ENCODE data around the gene LHB. TPM values are rescaled to one million over a fixed set of nuclear protein-coding genes. Genes with fewer than 3 reads are reported as not detected.
A peak's percentile ranks its signal among the peaks of the same experiment; 100 is the strongest.

The LHB gene
- total RNA-seq, 1 donor from 2014 or later, result 3.6 TPM

DNA sequence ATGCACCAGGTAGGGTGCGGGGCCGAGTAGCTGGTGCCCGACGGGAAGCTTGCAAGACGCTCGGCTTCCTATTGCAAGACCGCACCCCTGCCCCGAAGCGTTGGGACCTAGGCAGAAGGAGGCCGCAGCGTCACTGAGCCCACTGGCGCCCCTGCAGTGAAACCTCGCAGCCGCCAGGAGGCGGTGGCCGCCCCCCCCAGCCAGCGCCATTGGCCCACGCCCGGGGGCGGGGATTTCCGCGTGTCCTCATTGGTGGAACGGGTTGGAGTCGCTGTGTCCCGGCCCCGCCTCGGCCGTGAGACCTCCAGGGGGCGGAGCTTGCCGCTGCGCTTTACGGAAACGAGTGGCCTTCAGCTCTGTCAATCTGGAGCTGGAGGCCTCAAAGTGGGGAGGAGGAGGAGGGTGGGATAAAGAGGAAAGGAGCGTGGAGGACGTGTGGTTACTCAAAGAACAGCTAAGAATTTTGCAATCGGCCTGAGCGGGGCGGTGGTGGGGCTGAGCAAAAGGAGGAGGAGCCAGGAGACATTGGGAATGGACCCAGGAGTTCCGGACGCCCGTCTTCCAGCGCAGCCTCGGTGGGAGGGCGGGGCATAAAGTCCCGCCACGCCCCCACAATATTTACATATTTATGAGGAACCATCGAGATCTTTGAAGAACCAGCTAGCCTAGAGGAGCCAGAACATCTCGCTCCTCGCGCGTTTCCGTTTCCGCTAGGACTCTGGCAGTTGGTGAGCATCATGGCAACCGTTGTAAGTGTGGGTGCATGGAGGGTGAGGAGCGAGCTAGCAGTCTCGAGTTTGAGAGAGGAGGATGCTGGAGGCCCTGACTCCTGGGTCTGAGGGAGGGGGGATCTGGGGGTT lies 23.5 kb downstream of the LHB start, which contains the start of the genes GYS1 and RUVBL2:
Gene GYS1 (minus strand): TSS at position 135 of the 860 bp plus-strand sequence. CDS start 197 bp downstream, outside the sequence.
Gene RUVBL2 (plus strand): TSS at position 713 of the 860 bp plus-strand sequence. CDS start 25 bp downstream, at position 738.
- peak; percentile 95 for DNase-seq (ENCODE audit: low read depth)
- peak within 1 kb of the TSS; percentile 82 for H3K4me3 ChIP-seq (ENCODE audit: low read depth, low read length)
- TF ChIP-seq, protein P1, sequence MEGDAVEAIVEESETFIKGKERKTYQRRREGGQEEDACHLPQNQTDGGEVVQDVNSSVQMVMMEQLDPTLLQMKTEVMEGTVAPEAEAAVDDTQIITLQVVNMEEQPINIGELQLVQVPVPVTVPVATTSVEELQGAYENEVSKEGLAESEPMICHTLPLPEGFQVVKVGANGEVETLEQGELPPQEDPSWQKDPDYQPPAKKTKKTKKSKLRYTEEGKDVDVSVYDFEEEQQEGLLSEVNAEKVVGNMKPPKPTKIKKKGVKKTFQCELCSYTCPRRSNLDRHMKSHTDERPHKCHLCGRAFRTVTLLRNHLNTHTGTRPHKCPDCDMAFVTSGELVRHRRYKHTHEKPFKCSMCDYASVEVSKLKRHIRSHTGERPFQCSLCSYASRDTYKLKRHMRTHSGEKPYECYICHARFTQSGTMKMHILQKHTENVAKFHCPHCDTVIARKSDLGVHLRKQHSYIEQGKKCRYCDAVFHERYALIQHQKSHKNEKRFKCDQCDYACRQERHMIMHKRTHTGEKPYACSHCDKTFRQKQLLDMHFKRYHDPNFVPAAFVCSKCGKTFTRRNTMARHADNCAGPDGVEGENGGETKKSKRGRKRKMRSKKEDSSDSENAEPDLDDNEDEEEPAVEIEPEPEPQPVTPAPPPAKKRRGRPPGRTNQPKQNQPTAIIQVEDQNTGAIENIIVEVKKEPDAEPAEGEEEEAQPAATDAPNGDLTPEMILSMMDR (conservative IDR thresholded peaks at IDR 0.05; ENCODE audit: low read depth, low read length), result peak; percentile 65

DNA sequence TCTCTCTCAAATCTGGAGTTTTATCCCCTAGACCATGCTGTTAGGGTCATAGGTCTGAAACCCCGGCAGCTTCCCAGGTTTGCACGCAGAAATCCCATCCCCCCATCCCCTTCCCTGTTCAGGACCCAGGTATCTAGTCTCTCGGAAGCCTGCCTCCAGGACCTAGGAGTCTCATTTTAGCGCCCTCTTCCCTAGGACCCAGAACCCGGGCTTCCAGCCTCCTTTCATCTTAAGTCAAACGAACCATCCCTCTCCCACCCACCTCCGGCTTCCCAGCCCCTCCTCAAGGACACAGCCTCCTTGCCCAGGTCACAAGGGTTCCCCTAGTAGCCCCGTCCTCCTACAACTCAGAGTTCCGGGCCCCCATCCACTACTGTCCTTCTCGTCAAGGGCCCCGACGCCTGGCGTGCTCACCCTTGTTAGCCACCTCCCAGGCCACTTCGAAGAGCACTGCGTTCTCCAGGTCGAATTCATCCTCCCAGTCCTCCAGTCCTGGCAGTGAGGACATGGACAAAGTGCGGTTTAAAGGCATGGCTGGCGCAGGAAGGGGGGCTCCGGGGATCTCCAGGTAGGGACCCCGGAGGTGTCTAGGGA lies 24.2 kb downstream of the LHB start:
- peak overlapping the region; percentile 82 for H3K4me3 ChIP-seq (ENCODE audit: low read depth, low read length)
- no peak for DNase-seq (ENCODE audit: low read depth)
- TF ChIP-seq, protein P1 (conservative IDR thresholded peaks at IDR 0.05; ENCODE audit: low read depth, low read length), result peak; percentile 7

DNA sequence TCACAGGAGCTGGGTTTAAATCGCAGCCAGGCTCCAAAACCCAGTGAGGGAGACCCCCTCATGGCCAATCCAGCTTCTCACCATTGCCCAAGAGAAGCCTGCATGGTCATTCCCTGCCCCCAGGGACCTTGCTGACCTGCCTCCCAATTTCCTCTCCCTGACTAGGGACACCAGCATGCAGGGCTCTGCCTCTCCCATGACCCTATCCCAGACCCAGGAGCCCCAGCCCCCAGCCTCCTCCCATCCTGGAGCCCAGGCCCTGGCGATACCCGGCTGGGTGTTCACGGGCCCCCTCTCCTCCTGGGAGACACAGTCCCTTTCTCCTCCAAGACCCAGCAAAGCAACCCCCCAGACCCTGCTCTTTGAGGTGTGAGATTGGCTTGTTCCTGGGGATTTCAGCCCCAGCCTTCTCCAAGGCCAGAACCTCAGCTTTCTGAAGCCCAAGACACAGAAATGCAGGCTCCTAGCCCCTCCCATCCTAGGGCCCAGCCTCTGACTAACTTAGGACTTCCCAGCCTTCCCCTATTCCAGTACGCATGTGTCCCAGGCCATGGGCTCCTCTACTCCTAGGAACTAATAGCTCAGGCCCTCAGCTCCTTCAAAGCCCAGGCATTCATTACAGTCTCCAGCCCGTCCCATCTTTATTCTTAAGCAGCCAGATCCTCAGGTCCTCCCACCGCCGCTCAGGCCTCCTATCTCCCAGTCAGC lies 24.9 kb downstream of the LHB start:
- peak overlapping the region; percentile 82 for H3K4me3 ChIP-seq (ENCODE audit: low read depth, low read length)
- DNase-seq (ENCODE audit: low read depth), result peak; percentile 26
- TF ChIP-seq, protein P1 (conservative IDR thresholded peaks at IDR 0.05; ENCODE audit: low read depth, low read length), result no peak

DNA sequence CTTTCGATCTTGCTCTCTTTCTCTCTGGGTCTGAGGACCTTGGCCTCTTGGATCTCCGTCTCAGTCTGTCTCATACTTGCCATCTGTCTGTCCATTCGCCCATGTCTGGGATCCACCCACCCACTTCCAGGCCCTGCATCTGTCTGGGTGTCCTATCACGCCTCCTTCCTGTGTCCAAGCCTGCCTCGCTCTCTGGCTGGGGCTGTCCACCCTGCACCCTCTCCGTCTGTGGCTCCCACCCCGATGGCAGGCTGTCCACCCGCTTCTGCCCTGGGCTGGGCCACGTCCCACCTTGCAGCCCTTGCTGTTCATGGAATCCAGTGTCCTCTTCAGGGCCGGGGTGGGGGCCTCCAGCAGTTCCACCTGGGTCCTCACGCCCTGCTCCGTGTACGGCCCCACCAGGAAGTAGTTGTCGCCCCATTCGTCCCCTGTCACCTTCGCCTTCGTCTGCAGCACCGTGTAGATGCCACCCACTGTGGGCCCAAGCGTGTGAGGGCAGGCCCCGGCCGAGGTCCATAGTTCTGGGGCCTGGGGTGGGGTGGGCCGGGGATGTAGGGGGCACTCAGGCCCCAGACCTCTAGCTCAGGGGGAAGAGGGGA lies 25.8 kb downstream of the LHB start:
- TF ChIP-seq, protein P1 (conservative IDR thresholded peaks at IDR 0.05; ENCODE audit: low read depth, low read length), result no peak
- H3K4me3 ChIP-seq (ENCODE audit: low read depth, low read length), result peak overlapping the region; percentile 82
- no peak for DNase-seq (ENCODE audit: low read depth)

DNA sequence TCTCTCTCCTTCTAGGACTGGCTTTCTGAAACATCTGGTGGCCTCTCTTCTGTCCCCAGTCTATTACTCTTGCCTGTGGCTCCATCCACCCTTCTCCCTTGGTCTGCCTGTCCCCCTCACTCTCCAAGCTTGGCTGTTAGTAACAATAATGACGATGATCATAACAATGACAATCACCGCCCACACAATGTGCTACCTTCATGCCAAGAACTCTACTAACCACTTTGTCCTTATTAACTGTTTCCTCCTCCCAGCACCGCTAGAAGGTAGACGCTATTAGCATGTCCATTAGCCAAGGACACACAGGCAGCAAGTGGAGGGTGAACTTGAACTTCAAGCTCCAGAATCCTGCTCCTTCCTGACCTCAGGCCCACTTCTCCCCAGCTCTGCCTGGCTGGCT lies 26.5 kb downstream of the LHB start:
- no peak for DNase-seq (ENCODE audit: low read depth)
- TF ChIP-seq, protein P1 (conservative IDR thresholded peaks at IDR 0.05; ENCODE audit: low read depth, low read length), result no peak
- peak overlapping the region; percentile 6 for H3K4me3 ChIP-seq (ENCODE audit: low read depth, low read length)

DNA sequence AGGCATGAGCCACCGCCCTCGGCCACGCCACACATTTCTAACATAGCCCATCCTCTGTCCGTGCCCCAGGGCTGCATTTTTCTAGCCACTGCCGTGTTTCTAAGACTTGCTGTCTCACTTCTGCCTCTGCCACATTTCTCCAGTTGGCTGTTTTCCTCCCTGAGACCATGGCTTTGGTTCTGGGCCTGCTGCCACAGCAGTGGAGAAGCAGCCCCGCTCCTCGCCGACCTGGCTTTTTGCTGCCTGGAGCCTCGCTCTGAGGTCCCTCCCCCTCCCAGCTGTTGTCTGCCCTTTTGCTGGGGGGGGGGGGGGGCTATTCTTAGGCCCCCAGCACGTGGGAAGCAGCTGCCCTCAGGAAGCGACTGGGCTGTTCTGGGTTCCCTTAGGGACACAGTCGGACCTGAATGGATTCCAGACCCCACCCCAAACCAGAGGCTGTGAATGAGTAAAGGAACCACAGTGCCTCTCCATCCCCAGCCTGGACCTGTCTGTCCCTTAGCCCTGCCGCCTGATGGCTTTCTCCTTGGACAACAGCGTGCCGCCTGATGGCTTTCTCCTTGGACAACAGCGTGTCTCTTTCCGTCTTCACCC lies 27.1 kb downstream of the LHB start:
- TF ChIP-seq, protein P1 (conservative IDR thresholded peaks at IDR 0.05; ENCODE audit: low read depth, low read length), result no peak
- H3K4me3 ChIP-seq (ENCODE audit: low read depth, low read length), result no peak overlapping the region
- DNase-seq (ENCODE audit: low read depth), result no peak

All from epithelial cell of proximal tubule (primary cell).